Vagina (tissue), 2 donors: ENCODE results near the gene LIG3.

Experiments
- POLR2A ChIP-seq, 2 donors: fragments of 450-650 bp; IDR thresholded peaks; one replicate each; pipeline ENCODE4 v1.6.1; 2017; ENCODE audit warnings: antibody characterized with exemption in 2 of 2, mild to moderate bottlenecking in 2 of 2, moderate library complexity in 2 of 2
- POLR2AphosphoS5 ChIP-seq, 2 donors: sonication (generic); formaldehyde crosslinking; IDR thresholded peaks; one replicate each; pipeline ENCODE4 v1.9.0; 2017; ENCODE audit warnings: antibody characterized with exemption in 2 of 2, mild to moderate bottlenecking in 2 of 2, low read depth in 1 of 2; ENCODE audit not compliant: insufficient read depth in 1 of 2
- TF ChIP-seq, protein P1 (sequence below), 3 experiments: fragments of 450-650 bp in 2 of 3; fragments of 200-600 bp in 1 of 3; sonication (generic) in 1 of 3; IDR thresholded peaks; one replicate each; pipeline ENCODE4 v1.5.1; 2017 to 2019; ENCODE audit warnings: antibody characterized with exemption in 3 of 3, mild to moderate bottlenecking in 2 of 3, moderate library complexity in 2 of 3

DNA sequence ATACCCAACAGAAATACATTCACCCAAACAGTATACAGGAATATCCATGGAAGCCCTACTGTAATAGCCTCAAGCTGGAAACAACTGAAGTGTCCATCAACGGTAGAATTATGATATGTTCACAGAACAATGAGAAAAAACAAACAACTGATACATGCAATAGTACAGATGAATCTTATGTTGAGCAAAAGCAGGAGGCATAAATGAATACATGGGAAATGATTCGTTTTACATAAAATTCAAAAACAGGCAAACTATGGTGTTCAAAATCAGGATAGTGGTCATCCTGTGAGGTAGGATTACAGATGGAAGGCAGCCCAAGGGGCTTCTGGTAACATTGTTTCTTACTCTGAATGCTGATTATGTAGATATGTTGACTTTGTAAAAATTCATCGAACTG, 58.1 kb downstream of the LIG3 start:
- TF ChIP-seq, protein P1, sequence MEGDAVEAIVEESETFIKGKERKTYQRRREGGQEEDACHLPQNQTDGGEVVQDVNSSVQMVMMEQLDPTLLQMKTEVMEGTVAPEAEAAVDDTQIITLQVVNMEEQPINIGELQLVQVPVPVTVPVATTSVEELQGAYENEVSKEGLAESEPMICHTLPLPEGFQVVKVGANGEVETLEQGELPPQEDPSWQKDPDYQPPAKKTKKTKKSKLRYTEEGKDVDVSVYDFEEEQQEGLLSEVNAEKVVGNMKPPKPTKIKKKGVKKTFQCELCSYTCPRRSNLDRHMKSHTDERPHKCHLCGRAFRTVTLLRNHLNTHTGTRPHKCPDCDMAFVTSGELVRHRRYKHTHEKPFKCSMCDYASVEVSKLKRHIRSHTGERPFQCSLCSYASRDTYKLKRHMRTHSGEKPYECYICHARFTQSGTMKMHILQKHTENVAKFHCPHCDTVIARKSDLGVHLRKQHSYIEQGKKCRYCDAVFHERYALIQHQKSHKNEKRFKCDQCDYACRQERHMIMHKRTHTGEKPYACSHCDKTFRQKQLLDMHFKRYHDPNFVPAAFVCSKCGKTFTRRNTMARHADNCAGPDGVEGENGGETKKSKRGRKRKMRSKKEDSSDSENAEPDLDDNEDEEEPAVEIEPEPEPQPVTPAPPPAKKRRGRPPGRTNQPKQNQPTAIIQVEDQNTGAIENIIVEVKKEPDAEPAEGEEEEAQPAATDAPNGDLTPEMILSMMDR (IDR thresholded peaks at IDR 0.05), result no peak
- TF ChIP-seq POLR2A (IDR thresholded peaks at IDR 0.05), result no peak
- TF ChIP-seq POLR2AphosphoS5 (IDR thresholded peaks at IDR 0.05; ENCODE audit: insufficient read depth in 1 of 2, low read depth in 1 of 2), result no peak
